Left lung (tissue), 10 donors: ENCODE measurements around the gene IFITM1. TPM values are rescaled to one million over a fixed set of nuclear protein-coding genes. Genes with fewer than 3 reads are reported as not detected.

Experiments
- ATAC-seq: fragments of 200-7000 bp; cut with Tn5 transposase; one replicate; pipeline ENCODE4 v1.9.1; 2020; ENCODE audit warnings: moderate library complexity
- DNase-seq, 4 donors: peaks; one replicate each; pipeline ENCODE4 v3.0.0-alpha.2; 2013 to 2020
- H3K27ac ChIP-seq, 2 donors: fragments of 200-600 bp; sonication (generic) in 1 of 2; one replicate each; pipeline versions ENCODE4 v1.5.0 to v1.8.0; 2020 to 2021
- H3K27me3 ChIP-seq, 2 donors: fragments of 200-600 bp; sonication (generic) in 1 of 2; one replicate each; pipeline versions ENCODE4 v1.5.0 to v1.8.0; 2020 to 2021
- H3K36me3 ChIP-seq, 2 donors: fragments of 200-600 bp; sonication (generic) in 1 of 2; one replicate each; pipeline versions ENCODE4 v1.5.0 to v1.8.0; 2020 to 2021
- H3K4me1 ChIP-seq, 2 donors: fragments of 200-600 bp; one replicate each; pipeline ENCODE4 v1.8.0; 2021
- H3K4me3 ChIP-seq, 2 donors: fragments of 200-600 bp; sonication (generic) in 1 of 2; one replicate each; pipeline versions ENCODE4 v1.5.0 to v1.8.0; 2020 to 2021; ENCODE audit warnings: mild to moderate bottlenecking in 1 of 2
- H3K9me3 ChIP-seq, 2 donors: fragments of 200-600 bp; sonication (generic) in 1 of 2; one replicate each; pipeline versions ENCODE4 v1.5.0 to v1.8.0; 2020 to 2021
- intact Hi-C, 2 donors: fragments of 100-400 bp; cut with DNase I; formaldehyde crosslinking; loops; one replicate each; pipeline versions ENCODE4 v1.11.2 to v1.14.2; 2022
- polyA plus RNA-seq, 6 donors: library from polyadenylated mRNA; unstranded; fragments of 120-200 nt; gene quantifications; one replicate each; pipeline ENCODE4 v1.2.1, GENCODE V29; 2013; ENCODE audit not compliant: insufficient read length in 6 of 6
- total RNA-seq, 2 donors: library from RNA; stranded (reverse); fragmentation: NEBNext Ultra II Directional; extraction: Animal tissue kit (Norgen Biotek cat#: 25700); gene quantifications; one replicate each; pipeline ENCODE4 v1.2.1, GENCODE V29; 2021
- TF ChIP-seq, protein P1 (sequence below), 2 donors: fragments of 200-600 bp; sonication (generic) in 1 of 2; IDR thresholded peaks; one replicate each; pipeline versions ENCODE4 v1.5.0 to v1.8.0; 2021; ENCODE audit warnings: antibody characterized with exemption in 2 of 2
- donor health status: DM: no; HTN: yes; CAD: no.
- donor health status: DM: no; HTN: no; CAD: no.

IFITM1 gene
- total and polyA plus RNA-seq, 8 donors, result 6.3 to 149 (median 14.5) TPM

DNA sequence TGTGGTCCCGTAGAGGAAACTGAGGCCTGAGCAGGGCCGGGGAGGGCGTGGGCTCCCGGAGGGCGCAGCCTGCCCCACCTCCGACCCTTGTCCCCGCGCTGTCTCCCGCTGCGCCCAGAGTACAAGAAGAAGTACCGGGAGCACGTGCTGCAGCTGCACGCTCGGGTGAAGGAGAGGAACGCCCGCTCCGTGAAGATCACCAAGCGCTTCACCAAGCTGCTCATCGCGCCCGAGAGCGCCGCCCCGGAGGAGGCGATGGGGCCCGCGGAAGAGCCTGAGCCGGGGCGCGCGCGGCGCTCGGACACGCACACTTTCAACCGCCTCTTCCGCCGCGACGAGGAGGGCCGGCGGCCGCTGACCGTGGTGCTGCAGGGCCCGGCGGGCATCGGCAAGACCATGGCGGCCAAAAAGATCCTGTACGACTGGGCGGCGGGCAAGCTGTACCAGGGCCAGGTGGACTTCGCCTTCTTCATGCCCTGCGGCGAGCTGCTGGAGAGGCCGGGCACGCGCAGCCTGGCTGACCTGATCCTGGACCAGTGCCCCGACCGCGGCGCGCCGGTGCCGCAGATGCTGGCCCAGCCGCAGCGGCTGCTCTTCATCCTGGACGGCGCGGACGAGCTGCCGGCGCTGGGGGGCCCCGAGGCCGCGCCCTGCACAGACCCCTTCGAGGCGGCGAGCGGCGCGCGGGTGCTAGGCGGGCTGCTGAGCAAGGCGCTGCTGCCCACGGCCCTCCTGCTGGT is 33.7 kb upstream of the IFITM1 start:
- Histone ChIP-seq H3K9me3 (no peaks in the 10 kb centered on the region), H3K36me3 (no peaks in the 10 kb centered on the region), H3K27ac (peak overlapping the region in 1 of 2 donors; percentile 29), H3K4me1 (peaks cover 10 to 46% of the 10 kb centered on the region in 2 donors), H3K27me3 (peaks cover 50 to 80% of the 10 kb centered on the region in 2 donors), H3K4me3 (peak overlapping the region in 1 of 2 donors; percentile 40)
- ATAC-seq (peak; percentile 52), DNase-seq (peak in 1 of 4 donors; percentile 88)
- TF ChIP-seq, protein P1, sequence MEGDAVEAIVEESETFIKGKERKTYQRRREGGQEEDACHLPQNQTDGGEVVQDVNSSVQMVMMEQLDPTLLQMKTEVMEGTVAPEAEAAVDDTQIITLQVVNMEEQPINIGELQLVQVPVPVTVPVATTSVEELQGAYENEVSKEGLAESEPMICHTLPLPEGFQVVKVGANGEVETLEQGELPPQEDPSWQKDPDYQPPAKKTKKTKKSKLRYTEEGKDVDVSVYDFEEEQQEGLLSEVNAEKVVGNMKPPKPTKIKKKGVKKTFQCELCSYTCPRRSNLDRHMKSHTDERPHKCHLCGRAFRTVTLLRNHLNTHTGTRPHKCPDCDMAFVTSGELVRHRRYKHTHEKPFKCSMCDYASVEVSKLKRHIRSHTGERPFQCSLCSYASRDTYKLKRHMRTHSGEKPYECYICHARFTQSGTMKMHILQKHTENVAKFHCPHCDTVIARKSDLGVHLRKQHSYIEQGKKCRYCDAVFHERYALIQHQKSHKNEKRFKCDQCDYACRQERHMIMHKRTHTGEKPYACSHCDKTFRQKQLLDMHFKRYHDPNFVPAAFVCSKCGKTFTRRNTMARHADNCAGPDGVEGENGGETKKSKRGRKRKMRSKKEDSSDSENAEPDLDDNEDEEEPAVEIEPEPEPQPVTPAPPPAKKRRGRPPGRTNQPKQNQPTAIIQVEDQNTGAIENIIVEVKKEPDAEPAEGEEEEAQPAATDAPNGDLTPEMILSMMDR (IDR thresholded peaks at IDR 0.05), result no peak
- intact Hi-C loops, result no loop called here

DNA sequence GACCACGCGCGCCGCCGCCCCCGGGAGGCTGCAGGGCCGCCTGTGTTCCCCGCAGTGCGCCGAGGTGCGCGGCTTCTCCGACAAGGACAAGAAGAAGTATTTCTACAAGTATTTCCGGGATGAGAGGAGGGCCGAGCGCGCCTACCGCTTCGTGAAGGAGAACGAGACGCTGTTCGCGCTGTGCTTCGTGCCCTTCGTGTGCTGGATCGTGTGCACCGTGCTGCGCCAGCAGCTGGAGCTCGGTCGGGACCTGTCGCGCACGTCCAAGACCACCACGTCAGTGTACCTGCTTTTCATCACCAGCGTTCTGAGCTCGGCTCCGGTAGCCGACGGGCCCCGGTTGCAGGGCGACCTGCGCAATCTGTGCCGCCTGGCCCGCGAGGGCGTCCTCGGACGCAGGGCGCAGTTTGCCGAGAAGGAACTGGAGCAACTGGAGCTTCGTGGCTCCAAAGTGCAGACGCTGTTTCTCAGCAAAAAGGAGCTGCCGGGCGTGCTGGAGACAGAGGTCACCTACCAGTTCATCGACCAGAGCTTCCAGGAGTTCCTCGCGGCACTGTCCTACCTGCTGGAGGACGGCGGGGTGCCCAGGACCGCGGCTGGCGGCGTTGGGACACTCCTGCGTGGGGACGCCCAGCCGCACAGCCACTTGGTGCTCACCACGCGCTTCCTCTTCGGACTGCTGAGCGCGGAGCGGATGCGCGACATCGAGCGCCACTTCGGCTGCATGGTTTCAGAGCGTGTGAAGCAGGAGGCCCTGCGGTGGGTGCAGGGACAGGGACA is 32.9 kb upstream of the IFITM1 start:
- Histone ChIP-seq H3K9me3 (no peaks in the 10 kb centered on the region), H3K4me1 (peaks cover 10 to 46% of the 10 kb centered on the region in 2 donors), H3K4me3 (peak overlapping the region in 1 of 2 donors; percentile 40), H3K36me3 (no peaks in the 10 kb centered on the region), H3K27me3 (peaks cover 50 to 80% of the 10 kb centered on the region in 2 donors), H3K27ac (peak overlapping the region in 1 of 2 donors; percentile 29)
- TF ChIP-seq, protein P1 (IDR thresholded peaks at IDR 0.05), result no peak
- intact Hi-C loops, result no loop called here
- no peak for ATAC-seq
- DNase-seq, result peak in 1 of 4 donors; percentile 89

DNA sequence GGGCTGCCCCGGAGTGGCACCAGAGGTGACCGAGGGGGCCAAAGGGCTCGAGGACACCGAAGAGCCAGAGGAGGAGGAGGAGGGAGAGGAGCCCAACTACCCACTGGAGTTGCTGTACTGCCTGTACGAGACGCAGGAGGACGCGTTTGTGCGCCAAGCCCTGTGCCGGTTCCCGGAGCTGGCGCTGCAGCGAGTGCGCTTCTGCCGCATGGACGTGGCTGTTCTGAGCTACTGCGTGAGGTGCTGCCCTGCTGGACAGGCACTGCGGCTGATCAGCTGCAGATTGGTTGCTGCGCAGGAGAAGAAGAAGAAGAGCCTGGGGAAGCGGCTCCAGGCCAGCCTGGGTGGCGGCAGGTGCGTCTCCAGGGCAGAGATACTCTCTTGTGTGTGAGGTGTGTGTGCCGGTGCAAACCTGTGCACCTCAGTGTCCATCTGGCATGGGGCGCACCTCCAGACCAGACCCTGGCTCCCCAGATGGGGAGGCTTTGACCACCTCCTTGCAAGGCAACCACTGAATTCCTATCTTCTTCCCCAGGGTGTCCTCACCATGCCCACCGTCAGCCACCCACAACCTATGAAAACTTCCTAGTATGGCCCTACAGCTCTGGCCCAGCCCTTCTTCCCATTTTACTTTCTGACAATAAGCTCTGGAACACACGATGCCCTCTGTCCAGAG is 32.2 kb upstream of the IFITM1 start:
- peaks cover 50 to 83% of the 10 kb centered on the region in 2 donors for H3K27me3 ChIP-seq
- intact Hi-C loops, result no loop called here
- DNase-seq (no peak), ATAC-seq (no peak)
- H3K4me3 ChIP-seq, result peak overlapping the region in 1 of 2 donors; percentile 40
- peaks cover 10 to 46% of the 10 kb centered on the region in 2 donors for H3K4me1 ChIP-seq
- H3K9me3 ChIP-seq, result no peaks in the 10 kb centered on the region
- no peak overlapping the region for H3K27ac ChIP-seq
- no peaks in the 10 kb centered on the region for H3K36me3 ChIP-seq
- TF ChIP-seq, protein P1 (IDR thresholded peaks at IDR 0.05), result no peak

GRCh38 chr11:282171-282570 is 31.7 kb upstream of the IFITM1 start:
- ATAC-seq (no peak), DNase-seq (peak in 1 of 4 donors; percentile 36)
- Histone ChIP-seq H3K4me3 (no peak overlapping the region), H3K36me3 (no peaks in the 10 kb centered on the region), H3K27me3 (peaks cover 50 to 88% of the 10 kb centered on the region in 2 donors), H3K4me1 (peaks cover 10 to 46% of the 10 kb centered on the region in 2 donors), H3K27ac (no peak overlapping the region), H3K9me3 (no peaks in the 10 kb centered on the region)
- TF ChIP-seq, protein P1 (IDR thresholded peaks at IDR 0.05), result no peak
- intact Hi-C loops, result no loop called here
